ENCODE measurements around the gene GPANK1.

Gene GPANK1

DNA sequence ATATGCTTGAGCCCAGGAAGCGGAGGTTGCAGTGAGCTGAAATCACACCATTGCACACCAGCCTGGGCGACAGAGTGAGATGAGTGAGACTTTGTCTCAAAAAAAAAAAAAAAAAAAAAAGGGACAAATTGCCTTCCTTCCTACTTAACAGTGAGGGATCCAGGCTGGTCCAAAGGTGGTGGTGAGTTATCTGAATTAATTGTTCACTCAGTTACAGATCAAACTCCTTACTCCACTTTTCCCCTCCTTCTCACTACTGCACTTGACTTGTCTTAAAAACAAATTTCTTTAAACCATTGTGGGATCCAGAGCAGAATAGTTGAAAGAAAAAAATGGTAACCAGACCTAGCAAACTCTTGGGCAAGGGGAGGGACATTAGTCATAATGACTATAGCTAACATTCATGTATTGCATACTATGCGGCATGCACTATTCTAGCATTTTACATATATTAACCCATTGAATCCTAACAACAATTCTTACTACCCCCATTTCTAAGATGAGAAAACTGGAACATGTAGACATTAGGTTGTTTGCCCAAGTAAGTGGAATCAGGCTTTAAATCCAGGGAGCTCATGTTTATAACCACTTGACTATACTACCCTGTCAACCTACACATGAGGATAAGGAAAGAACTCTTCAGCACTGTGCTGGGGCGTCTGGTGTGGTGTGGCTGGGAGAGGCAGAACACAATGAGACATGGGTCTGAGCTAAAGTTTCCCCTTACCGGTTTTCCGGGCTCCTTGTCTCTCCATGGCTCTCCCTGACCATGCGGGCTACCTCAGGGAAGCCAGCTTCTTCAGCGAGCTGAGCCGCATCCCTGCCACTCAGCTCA lies 1.5 kb downstream of the GPANK1 start:
- DNase-seq (ENCODE audit: low read depth in 1 of 2, low spot score in 1 of 2) = no peak

DNA sequence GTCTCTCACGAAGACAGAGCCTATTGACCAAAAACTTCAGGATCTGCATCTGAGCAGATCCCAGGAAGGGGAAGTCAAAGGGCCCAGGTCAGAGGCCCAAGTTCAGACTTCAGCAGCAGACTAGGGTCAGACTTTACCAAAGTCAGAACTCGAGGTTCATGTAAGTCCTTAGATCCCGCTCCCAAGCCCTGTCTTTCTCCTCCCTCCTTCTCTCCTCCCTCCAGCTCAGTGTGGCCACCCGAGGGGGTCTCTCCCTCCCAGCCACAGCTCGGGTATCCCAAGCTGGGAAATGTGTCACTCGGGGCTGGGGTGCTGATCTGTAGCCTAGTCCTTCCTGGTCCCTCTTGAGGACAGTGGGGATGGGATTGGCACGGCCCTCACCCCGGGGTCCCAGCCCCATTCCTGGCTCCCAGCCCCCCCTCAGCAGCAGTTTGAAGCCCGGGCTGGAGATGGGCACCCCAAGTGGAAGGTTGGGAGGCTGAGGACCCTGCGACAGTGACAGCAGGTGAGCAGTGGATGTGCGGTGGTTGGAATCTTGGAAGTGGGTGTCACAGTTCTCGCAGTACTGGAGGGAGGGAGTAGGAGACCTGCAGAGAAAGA lies 2.6 kb downstream of the GPANK1 start:
- no peak for DNase-seq (ENCODE audit: low read depth in 1 of 2, low spot score in 1 of 2)

DNA sequence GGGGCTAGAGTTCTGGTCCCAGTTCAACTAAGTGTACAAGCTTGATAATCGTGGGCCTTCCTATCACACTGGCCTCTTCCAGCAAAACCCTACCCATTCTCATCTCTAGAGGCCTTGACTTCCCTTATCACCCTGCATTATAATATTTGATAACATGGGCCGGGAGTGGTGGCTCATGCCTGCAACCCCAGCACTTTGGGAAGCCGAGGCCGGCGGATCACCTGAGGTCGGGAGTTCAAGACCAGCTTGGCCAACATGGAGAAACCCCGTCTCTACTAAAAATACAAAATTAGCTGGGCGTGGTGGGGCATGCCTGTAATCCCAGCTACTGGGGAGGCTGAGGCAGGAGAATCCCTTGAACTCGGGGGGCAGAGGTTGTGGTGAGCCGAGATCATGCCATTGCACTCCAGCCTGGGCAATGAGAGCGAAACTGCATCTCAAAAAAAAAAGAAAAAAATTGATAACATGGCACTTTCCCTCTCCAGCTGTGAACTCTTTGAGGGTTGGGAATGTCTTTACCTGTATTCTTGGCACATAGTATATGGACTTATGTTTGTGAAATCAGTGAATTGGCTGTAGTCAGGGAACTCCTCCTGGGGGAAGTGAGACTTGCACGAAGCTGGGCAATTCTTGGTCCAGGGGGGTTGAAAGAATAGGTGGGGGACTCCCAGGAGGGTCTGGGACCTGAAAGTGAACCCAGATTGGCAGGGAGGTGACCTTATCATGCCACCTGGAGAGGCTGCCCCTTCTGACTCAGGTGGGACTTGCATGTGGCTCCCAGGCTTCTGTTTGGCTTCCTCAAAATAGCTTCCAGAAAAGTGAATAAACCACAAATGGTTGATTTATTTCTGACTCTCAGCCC lies 3.3 kb downstream of the GPANK1 start:
- no peak for DNase-seq (ENCODE audit: low read depth in 1 of 2, low spot score in 1 of 2)

DNA sequence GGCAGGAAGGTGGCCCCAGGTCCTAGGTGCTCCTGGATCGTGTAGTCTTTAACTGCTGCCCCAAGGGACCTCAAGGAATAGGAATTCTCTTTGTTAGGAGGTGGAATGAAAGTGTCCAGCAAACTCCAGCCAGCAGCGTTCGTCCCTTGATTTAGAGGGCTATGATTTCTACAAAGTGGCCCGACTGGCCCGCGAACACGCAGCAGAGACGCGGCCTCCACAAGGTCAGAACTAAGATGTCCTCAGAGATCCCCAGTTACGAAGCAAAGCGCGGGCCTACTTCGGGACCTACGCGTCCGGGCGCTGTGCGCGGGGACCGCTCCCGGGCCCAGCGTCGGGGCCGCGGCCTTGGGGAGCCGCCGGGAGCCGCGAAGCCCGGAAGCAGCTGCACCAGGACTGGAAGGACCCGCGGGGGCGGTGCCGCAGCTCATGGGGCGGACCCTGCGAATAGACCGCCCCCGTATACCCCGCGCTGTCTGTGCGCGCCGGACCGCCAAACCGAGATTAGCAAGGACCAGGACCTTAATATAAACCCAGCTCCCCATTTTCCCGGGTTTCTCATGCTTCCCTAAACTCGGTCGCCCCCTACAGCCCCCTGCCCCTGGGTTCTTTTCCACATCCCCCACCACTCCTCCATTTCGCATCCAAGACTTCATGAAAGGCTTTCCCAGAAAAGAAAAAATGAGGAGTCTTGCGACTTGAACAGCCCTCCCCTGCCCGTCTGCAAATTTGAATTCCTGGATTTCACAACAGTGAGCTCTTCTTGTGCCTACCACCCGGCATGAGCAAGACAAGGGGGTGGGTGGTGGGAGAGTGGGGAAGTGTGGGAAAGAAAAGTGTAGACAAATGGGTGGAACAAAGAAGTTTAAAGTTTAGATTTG lies 4.2 kb downstream of the GPANK1 start, which contains the start of gene C6orf47:
TSS of gene C6orf47 (minus strand) at position 398 of the 881 bp plus-strand sequence. CDS start 831 bp downstream, outside the sequence.
- peak; percentile 61 to 62 for DNase-seq (ENCODE audit: low read depth in 1 of 2, low spot score in 1 of 2)

DNA sequence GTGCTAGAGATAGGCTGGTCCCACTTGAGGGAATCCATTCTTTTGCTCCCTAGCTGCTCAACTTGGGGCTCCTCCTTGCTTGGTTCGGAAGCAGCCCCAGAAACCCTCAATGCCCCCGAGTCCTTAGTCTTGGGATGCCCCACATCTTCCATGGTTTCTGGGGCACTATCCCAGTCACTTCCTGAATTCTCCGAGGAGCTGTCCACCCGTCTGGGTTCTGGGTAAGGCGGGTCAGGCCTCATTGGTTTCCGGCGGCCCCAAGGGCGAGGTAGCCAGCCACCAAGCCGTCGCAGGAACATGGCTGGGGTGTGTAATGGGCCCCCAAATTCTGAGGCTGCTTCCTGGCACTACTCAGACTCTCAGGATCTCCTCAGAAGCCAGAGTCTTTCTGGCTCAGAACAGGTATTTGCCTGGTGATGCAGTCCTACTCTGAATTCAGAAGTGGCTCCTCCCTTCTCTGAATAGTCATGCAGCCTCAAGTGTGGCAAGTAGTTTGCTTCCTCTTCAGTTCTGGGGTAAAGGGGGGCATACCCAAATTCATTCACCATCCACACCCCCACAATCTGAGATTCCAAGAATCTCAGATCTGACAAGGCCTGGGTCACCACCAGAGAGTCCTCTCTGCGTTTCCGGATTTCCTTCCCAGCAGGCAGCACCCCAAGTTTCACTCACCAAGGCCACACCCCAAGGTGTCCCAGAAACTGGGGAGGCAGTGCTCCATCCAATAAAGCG lies 5.0 kb downstream of the GPANK1 start:
- no peak for DNase-seq (ENCODE audit: low read depth in 1 of 2, low spot score in 1 of 2)

DNA sequence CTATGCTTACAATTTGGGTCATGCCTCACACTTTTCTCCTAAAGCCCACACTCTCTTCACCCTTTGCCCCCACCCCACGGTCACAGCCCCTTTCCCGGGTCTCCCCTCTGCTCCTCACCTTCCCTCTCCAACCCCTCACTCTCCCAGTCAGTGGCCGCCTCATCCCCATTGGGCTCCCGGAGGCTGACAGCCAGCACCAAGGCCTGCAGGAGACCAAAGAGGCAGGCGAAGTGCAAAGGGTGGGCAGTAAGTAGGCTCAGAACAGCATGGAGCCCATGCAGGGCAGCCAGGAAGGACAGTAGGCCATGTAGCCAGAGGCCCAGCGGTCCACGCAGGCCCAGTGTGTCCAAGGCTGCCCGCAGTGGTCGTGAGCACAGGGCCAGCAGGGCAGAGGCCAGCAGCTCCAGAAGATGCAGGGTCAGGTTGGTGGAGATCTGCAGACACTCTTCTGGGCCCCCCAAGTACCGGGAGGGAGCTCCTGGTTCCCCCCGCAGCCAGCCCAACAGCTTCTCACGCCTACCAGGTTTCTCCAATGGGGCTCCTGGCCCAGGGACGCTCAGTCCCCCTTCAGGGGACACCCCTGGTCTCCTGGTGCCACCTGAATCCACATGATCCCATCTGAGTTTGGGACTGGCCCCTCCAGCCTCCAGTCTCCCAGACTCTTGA lies 5.7 kb downstream of the GPANK1 start:
- DNase-seq (ENCODE audit: low read depth in 1 of 2, low spot score in 1 of 2) = no peak

DNA sequence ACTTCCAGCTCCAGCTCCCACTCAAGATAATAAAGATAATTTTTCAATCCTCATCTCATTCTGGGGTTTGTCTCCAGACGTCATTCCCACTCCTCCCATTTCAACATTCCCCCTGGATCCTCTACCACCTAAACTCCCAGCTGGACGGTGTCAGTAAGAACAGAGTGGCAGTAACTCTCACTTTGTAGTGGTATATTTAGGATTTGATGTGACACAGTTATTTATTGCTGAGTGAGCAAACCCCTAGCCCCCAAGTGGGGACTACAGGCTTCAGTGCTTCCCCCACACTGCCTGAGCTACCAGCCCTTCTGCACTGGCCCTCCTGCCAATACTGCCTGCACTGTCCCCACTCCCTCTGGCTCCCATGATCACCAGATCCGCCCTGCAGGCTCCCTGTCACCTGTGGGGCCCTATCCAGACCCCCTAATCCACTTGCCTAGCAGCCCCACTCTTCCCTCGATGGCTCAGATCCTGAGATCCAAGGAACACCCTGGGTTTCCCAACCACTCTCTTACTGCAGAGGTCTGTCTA lies 6.6 kb downstream of the GPANK1 start:
- DNase-seq (ENCODE audit: low read depth in 1 of 2, low spot score in 1 of 2) = no peak

DNA sequence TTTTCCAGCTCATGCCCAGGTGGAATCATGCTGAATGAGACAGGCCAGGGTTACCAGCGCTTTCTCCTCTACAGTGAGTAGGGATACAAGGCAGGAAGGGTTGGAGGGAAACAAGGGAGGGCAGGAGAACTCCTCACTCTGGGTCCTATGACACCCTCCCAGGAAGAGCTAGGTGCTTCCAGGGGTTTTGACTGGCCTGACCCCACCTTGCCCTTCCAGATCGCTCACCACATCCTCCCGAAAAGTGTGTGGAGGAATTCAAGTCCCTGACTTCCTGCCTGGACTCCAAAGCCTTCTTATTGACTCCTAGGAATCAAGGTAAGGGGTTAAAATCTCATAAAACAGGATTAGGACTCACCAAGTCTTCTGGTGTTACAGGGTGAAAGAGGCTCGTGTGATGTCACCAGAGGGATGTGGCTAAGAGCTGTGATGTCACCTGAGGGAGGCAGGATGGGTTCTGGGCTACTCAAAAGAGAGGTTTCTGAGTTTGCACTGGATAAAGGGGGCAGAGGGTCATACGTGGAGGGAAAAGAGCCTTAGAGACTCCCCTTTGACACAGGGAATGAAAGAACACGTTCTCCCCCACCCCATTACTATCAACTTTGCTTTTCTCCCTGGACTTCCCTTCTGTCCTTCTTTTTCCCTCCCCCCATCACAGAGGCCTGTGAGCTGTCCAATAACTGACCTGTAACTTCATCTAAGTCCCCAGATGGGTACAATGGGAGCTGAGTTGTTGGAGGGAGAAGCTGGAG lies 7.2 kb downstream of the GPANK1 start:
- no peak for DNase-seq (ENCODE audit: low read depth in 1 of 2, low spot score in 1 of 2)

DNA sequence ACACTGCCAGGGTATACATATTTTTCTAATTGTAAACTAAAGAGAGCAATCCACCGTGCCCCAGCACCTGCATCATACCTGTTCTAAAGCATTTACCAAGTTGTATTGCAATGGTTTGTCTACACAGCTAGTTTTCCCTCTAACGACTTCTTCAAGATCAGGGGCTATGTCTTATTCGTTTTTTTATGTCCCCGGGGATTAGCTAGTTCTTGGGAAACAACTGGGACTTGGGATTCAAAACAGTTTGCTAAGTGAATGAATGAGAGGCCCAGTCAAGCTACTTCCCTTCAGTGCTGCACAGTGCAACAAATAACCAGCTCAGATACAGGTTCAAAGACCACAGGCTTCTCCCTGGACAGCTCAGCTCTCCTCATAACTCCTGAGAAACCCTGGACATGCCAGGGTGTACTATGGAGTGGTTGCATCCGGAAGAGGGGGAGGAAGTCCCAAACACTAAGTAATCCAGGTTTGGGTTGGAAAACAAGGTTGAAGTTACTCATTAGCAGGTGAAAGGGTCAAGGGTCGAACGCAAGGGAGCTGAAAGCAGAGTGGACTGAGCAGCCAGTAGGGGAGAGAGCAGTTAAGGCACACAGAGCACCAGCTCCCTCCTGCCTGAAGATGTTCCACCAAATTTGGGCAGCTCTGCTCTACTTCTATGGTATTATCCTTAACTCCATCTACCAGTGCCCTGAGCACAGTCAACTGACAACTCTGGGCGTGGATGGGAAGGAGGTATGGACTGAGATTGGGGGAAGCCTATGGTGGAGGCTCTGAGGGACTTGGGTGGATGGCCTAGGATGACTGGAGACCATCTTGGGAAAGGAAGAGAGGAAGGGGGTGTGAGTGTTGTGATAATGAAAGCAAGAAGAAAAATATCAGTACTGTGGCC lies 9.2 kb downstream of the GPANK1 start, which contains the start of gene APOM:
TSS of gene APOM (plus strand) at position 546 of the 889 bp plus-strand sequence. CDS start at position 619, 73 bp downstream.
- no peak for DNase-seq (ENCODE audit: low read depth in 1 of 2, low spot score in 1 of 2)

DNA sequence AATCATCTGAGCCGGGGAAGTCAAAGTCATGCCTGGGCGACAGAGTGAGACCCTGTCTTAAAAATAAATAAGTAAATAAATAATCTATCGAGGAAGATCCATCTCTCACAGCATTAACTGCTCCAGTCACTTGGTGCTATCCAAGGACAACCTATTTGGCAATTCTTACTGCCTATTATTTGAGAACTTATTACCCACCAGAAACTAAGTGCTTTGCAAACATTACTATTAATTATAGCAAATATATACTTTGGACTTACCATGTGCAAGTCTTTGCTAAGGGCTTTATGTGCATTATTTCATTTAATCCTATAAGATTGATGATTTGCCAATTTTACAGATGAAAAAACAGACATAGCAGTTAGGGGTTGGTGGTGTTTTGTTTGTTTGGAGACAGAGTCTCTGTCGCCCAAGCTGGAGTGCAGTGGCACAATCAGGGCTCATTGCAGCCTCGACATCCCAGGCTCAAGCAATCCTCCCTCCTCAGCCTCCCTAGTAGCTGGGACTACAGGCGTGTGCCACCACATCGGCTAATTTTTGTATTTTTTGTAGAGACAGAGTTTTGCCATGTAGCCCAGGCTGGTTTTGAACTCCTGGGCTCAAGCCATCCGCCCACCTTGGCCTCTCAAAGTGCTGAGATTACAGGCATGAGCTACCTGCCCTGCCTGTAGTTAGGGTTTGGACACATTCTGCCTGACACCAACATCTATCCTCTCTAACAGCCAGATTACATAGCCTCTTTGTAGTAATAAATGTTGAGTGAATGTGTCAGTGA lies 10.0 kb downstream of the GPANK1 start:
- DNase-seq (ENCODE audit: low read depth in 1 of 2, low spot score in 1 of 2) = no peak

DNA sequence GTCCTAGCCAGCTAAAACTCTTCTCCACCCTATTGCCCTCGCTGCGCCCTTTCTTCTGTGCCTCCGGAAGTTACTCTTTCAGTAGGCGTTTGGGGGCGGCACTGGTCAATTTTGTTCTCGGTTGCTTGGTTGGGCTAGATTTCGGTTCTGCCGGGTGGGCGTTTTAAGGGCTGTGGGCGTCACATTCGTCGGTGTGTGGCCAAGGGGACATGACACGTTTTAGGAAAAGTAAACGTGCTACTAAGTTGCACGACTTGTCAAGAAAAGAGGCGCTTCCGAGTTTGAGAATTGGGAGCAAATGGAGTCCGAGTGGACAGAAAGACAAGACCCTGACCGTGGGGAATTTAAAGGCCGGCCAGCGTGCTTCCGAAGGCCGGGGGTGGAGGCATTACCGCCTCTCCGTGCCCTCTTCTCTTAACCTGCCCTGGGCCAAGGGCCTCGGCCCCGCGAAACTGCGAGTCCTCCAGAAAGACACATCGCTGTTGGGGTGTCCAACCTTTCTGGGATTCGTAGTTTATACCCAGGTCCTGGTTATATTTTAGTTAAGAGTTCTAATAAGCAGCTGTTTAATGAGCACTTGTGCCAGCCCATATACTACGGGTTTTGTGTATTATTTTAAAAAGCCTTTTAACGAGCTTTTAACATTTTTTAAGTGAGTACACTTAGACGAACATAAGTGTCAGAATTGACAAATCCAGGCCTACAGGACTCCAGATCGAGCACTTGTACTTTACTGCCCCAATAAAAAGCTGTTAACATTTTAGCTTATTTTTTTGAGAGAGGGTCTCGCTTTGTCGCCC lies 11.7 kb downstream of the GPANK1 start:
- DNase-seq (ENCODE audit: low read depth in 1 of 2, low spot score in 1 of 2) = peak in 1 of 2 donors; percentile 66

DNA sequence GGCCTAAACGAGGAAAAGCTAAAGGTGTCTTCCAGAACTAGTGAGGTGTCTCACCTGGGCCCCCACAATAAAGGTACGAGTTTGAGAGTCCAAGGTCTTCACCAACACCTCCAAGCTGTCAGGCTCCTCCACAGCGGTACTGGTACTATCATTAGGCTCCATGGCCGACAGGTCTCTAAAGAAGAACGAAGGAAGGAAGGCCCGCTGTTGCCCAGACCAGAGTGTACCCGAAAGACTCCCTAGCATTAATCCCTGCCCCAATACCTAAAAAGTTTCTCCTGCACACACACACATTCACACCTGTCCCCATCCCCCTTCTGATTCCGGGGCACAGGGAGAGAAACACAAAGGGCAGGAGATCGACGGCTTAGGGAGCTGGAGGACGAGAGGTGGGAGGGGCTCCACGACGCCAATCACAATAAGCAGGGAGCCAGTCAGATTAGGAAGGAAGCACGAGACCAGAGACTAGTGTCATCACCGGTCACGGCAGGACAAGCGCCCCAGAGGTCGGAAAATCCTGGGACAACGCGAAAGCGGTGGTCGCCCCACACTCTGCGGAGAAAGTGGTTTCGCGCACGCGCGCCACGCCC lies 13.1 kb downstream of the GPANK1 start:
- no peak for DNase-seq (ENCODE audit: low read depth in 1 of 2, low spot score in 1 of 2)

DNA sequence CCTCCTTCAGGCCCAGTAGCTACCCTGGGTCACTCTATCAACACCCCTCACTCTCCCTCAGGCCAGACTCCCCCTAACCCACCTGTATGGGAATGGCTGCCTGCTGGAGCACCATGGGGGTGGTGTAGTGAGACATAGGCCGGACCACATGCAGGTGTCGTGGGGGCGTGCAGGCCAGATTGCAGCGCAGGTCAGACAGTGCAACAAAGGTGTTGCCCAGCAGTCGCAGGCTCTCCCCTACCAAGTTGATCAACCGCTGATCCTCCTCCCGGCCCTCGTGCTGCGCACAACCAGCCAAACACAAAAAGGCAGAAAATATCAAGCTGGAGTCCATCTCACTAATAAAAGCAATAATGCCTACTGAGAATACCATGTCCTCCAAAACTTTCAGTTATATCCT lies 19.5 kb downstream of the GPANK1 start:
- no peak for DNase-seq (ENCODE audit: low read depth in 1 of 2, low spot score in 1 of 2)

DNA sequence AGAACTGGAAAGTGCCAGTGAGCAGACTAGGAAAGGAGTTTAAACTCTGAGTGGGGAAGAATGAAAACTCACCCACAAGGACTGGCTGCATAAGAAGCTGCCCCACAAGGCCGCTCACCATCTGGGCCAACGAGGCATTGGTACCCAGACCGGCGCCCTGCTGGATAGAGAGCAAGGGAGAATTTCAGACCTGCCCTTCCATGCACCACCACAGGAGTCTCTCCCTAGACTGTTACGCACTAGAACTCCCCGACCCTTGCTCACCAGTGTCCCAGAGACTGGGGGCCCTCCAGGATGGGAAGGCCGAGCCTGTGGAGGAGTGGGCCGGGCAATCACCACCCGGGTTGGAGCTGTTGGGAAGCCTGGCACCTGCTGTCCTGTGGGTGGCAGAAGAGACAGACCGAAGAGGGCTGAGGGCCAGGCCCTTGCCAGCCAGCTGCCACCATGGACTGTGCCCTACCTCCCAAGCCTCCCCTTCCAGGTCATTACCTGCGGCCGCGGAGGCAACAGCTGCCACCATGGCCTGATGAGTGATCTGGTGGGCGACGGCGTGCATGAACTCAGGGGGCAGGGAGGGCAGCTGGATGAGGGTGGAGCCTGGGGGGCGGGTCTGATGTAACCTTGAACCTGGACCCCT lies 20.9 kb downstream of the GPANK1 start:
- DNase-seq (ENCODE audit: low read depth in 1 of 2, low spot score in 1 of 2) = no peak
